K562 (cell line): ENCODE results near the gene BRAT1. TPM values are rescaled to one million over a fixed set of nuclear protein-coding genes. Genes with fewer than 3 reads are reported as not detected.

ENCODE experiments used
- ATAC-seq: fragments of 200-7000 bp; cut with Tn5 transposase; 3 replicates; pipeline ENCODE4 v1.9.1; 2020; ENCODE audit warnings: moderate library complexity
- BruUV-seq: library from RNA; stranded (reverse); fragments of 400-500 nt; replicated peaks from 2 replicates; lab custom pipeline; 2021; lab: Mats Ljungman, UMichigan
- CTCF ChIA-PET: fragments of 300-600 bp; formaldehyde crosslinking; extraction: SDS; loops from one replicate; lab custom pipeline; 2021; ENCODE audit warnings: low intra/inter-chr PET ratio; lab: Yijun Ruan, JAX
- POLR2A ChIA-PET: fragments of 300-600, 350-650 bp; sonication (Branson Sonifier 250); formaldehyde crosslinking; extraction: SDS; loops from one replicate; lab custom pipeline; 2021; ENCODE audit warnings: antibody characterized with exemption, inconsistent platforms; lab: Yijun Ruan, JAX
- DNase-seq, 4 experiments: peaks; one replicate each; pipeline versions ENCODE4 v3.0.0 to v3.0.0-alpha.2; 2011 to 2018; ENCODE audit warnings: low spot score in 3 of 4, mixed read lengths in 3 of 4; ENCODE audit errors: extremely low read depth in 1 of 4
- FAIRE-seq: peaks from 2 replicates; lab custom pipeline; 2011; peaks lifted over from hg19 to GRCh38; lab: Jason Lieb, UNC
- H2AFZ ChIP-seq: 2 replicates; pipeline ENCODE4 v1.6.0; 2011; ENCODE audit warnings: low read depth, low read length, control low read depth, inconsistent platforms
- H3K27ac ChIP-seq: fragments of 200-600 bp; 3 replicates; pipeline ENCODE4 v1.8.0; 2011; ENCODE audit warnings: low read depth, mild to moderate bottlenecking, control low read depth, inconsistent platforms, low read length, moderate library complexity, mixed read lengths; ENCODE audit errors: extremely low read depth
- H3K27me3 ChIP-seq, 2 experiments: fragments of 300-600 bp in 1 of 2; 2 replicates in 1 of 2; 3 replicates in 1 of 2; pipeline versions ENCODE4 v1.6.0 to v1.8.0; 2011; ENCODE audit warnings: inconsistent platforms in 2 of 2, low read length in 2 of 2, mild to moderate bottlenecking in 1 of 2, mixed read lengths in 1 of 2, moderate library complexity in 1 of 2; ENCODE audit not compliant: control insufficient read depth in 2 of 2, insufficient read depth in 2 of 2
- H3K36me3 ChIP-seq: fragments of 300-600 bp; 3 replicates; pipeline ENCODE4 v1.8.0; 2011; ENCODE audit warnings: mild to moderate bottlenecking, low read length, inconsistent platforms; ENCODE audit not compliant: control insufficient read depth, insufficient read depth
- H3K4me1 ChIP-seq, 2 experiments: fragments of 200-600 bp in 1 of 2; replicated peaks in 1 of 2; 2 replicates in 1 of 2; 3 replicates in 1 of 2; pipeline versions ENCODE4 v1.5.1 to v1.8.0; 2011; ENCODE audit warnings: inconsistent platforms in 2 of 2, low read length in 2 of 2, mild to moderate bottlenecking in 1 of 2, mixed read lengths in 1 of 2, moderate library complexity in 1 of 2; ENCODE audit not compliant: control insufficient read depth in 2 of 2, insufficient read depth in 2 of 2
- H3K4me2 ChIP-seq: 2 replicates; pipeline ENCODE4 v1.6.1; 2011; ENCODE audit warnings: low read length, control low read depth, inconsistent platforms, mixed read lengths; ENCODE audit not compliant: insufficient read depth
- H3K4me3 ChIP-seq: fragments of 200-600 bp; sonication (generic), shearing (Covaris generic); 2 replicates; pipeline ENCODE4 v1.5.1; 2016; ENCODE audit warnings: control low read depth, inconsistent platforms
- H3K79me2 ChIP-seq: fragments of 200-600 bp; 3 replicates; pipeline ENCODE4 v1.8.0; 2011; ENCODE audit warnings: low read length, inconsistent platforms; ENCODE audit not compliant: control insufficient read depth, insufficient read depth
- H3K9ac ChIP-seq, 2 experiments: 2 replicates each; pipeline versions ENCODE4 v1.6.0 to v1.6.1; 2011; ENCODE audit warnings: low read depth in 2 of 2, low read length in 2 of 2, control low read depth in 1 of 2, inconsistent platforms in 1 of 2, mild to moderate bottlenecking in 1 of 2, mixed read lengths in 1 of 2; ENCODE audit not compliant: insufficient read depth in 1 of 2
- H3K9me1 ChIP-seq: one replicate; pipeline ENCODE4 v1.6.0; 2011; ENCODE audit warnings: inconsistent platforms, mild to moderate bottlenecking, low read length, moderate library complexity; ENCODE audit not compliant: control insufficient read depth, insufficient read depth
- H3K9me3 ChIP-seq: replicated peaks from 2 replicates; pipeline ENCODE4 v1.5.1; 2011; ENCODE audit warnings: low read depth, low read length, inconsistent platforms; ENCODE audit not compliant: control insufficient read depth, insufficient read depth
- H4K20me1 ChIP-seq: replicated peaks from 2 replicates; pipeline ENCODE4 v1.6.1; 2011; ENCODE audit warnings: low read length, inconsistent platforms, mixed read lengths; ENCODE audit not compliant: control insufficient read depth, insufficient read depth
- BCOR ChIP-seq: fragments of 450-650 bp; IDR thresholded peaks from 2 replicates; pipeline ENCODE4 v1.6.1; 2016
- CHD1 ChIP-seq: fragments of 200-600 bp; sonication (generic); IDR thresholded peaks from one replicate; pipeline ENCODE4 v1.6.1; 2012; ENCODE audit warnings: mild to moderate bottlenecking, moderate library complexity, low read length, inconsistent platforms
- KDM4B ChIP-seq, 2 experiments: fragments of 450-650 bp in 1 of 2; sonication (generic) in 1 of 2; IDR thresholded peaks; 2 replicates each; pipeline ENCODE4 v1.6.1; 2016 to 2017; ENCODE audit warnings: borderline replicate concordance in 2 of 2, antibody characterized with exemption in 1 of 2, low read depth in 1 of 2, mild to moderate bottlenecking in 1 of 2
- TRIM28 ChIP-seq: fragments of 450-650 bp; IDR thresholded peaks from 2 replicates; pipeline ENCODE4 v1.6.1; 2017
- YBX1 ChIP-seq: fragments of 450-650 bp; IDR thresholded peaks from 2 replicates; pipeline ENCODE4 v1.7.1; 2016; ENCODE audit warnings: mild to moderate bottlenecking
- ZBTB26 ChIP-seq: fragments of 450-650 bp; formaldehyde crosslinking; IDR thresholded peaks from 2 replicates; pipeline ENCODE4 v1.4.0; 2022; ENCODE audit warnings: missing genetic modification characterization
- ZC3H11A ChIP-seq: IDR thresholded peaks from 2 replicates; pipeline ENCODE4 v1.6.1; 2012; ENCODE audit warnings: low read depth, low read length, improper control_type of control experiment
- ZNF253 ChIP-seq: fragments of 250-450 bp; sonication (Bioruptor Pico); conservative IDR thresholded peaks from 2 replicates; pipeline ENCODE4 v1.6.1; 2021; ENCODE audit warnings: mild to moderate bottlenecking
- WGBS: fragments of 100-300 bp; shearing (Covaris generic); methylation state at CpG from one replicate; pipeline ENCODE4 v1.1.6; 2016; ENCODE audit warnings: low coverage, mixed read lengths; ENCODE audit not compliant: insufficient coverage; ENCODE audit errors: missing lambda C conversion rate; 5-methylcytosine and 5-hydroxymethylcytosine counted together
- in situ Hi-C: fragments of 300-500 bp; cut with MboI; formaldehyde crosslinking; loops from 4 replicates; pipeline ENCODE4 v1.15.0; 2018; ENCODE audit warnings: inconsistent platforms, mixed read lengths
- intact Hi-C: fragments of 100-400 bp; cut with micrococcal nuclease; formaldehyde crosslinking; loops from 2 replicates; pipeline ENCODE4 v1.14.2; 2022
- polyA plus RNA-seq, 8 experiments: library from polyadenylated mRNA; depleted of rRNA in 4 of 8; stranded (reverse) in 5 of 8; unstranded in 3 of 8; fragments of >200 nt; fragmentation: Nextera tagmentation in 2 of 8; fragmentation: Illumina TruSeq in 1 of 8; extraction: Ambion mirVana in 2 of 8; extraction: Trizol in 1 of 8; gene quantifications; 2 replicates each; pipeline versions ENCODE4 v1.2.1 to v1.2.3, GENCODE V29; 2011 to 2014; ENCODE audit warnings: inconsistent platforms in 1 of 8, missing spikeins in 1 of 8
- total RNA-seq, 7 experiments: library from RNA; depleted of rRNA in 6 of 7; stranded (reverse); fragments of >200 nt in 6 of 7; fragmentation: Illumina TruSeq in 2 of 7; extraction: Trizol in 2 of 7; gene quantifications; 2 replicates each; pipeline versions ENCODE4 v1.2.1 to v1.2.3, GENCODE V29; 2011 to 2021; ENCODE audit warnings: low replicate concordance in 1 of 7

BRAT1 gene
- total and polyA plus RNA-seq, 9 of the 15 experiments (the other 6 are each of a cell fraction or from before 2014, with no cell fraction given): 0.13 to 49.6 (median 10.5) TPM

- TF ChIP-seq KDM4B (IDR thresholded peaks at IDR 0.05; ENCODE audit: borderline replicate concordance in 2 of 2, low read depth in 1 of 2): no peak
- TF ChIP-seq ZBTB26: no peak
- TF ChIP-seq, all 486 proteins: peak for 13
Observed at GRCh38 chr7:2510909-2511768, 44.2 kb downstream of the BRAT1 start (continued).

GRCh38 chr7:2510130-2510776, 45.1 kb downstream of the BRAT1 start:
- no peak overlapping the region for H2AFZ ChIP-seq
- no peak overlapping the region for H3K27ac ChIP-seq
- no peaks in the 10 kb centered on the region for H3K79me2 ChIP-seq
- ATAC-seq (no peak), DNase-seq (no peak), FAIRE-seq (no peak)
- H3K9ac ChIP-seq: no peak overlapping the region
- BruUV-seq: no TSS peak
- WGBS: 21% methylated on average over 13 of the region's 13 CpGs
- H3K27me3 ChIP-seq: peaks cover 0 to 40% of the 10 kb centered on the region in 2 experiments; a peak in 2 of 5 replicates
- H3K4me3 ChIP-seq: no peak overlapping the region
- H3K36me3 ChIP-seq: no peaks in the 10 kb centered on the region
- no peaks in the 10 kb centered on the region; the same call in 1 of the 2 replicates for H4K20me1 ChIP-seq
- CTCF ChIA-PET: no interaction called here
- in situ Hi-C loops: no loop called here
- peaks cover 4 to 65% of the 10 kb centered on the region in 2 experiments; a peak in 4 of 5 replicates for H3K4me1 ChIP-seq
- no peaks in the 10 kb centered on the region for H3K9me3 ChIP-seq
- TF ChIP-seq TRIM28 (no peak), CHD1 (no peak), YBX1 (no peak), ZC3H11A (no peak), ZNF253 (CRISPR knock-in tag) (no peak), BCOR (0 out of 2 replicates have a peak, but pooled peaks have one; percentile 22)
- H3K4me2 ChIP-seq: no peak overlapping the region
- POLR2A ChIA-PET: interaction anchor here (0.7 to 1.9 kb wide), 3 partner anchors 17 to 1804 kb away, joined by 3 to 4 read pairs (median 3); no protein-coding TSS in a partner anchor
- intact Hi-C loops: no loop called here
- H3K9me1 ChIP-seq: no peaks in the 10 kb centered on the region
